Esophagus muscularis mucosa (tissue), 4 donors: ENCODE data around the gene DOCK7. TPM values are rescaled to one million over a fixed set of nuclear protein-coding genes. Genes with fewer than 3 reads are reported as not detected.

Experiments
- DNase-seq: peaks from one replicate; pipeline ENCODE4 v3.0.0-alpha.2; 2017; ENCODE audit errors: extremely low spot score
- H3K27ac ChIP-seq, 4 donors: fragments of 200-600 bp; sonication (generic); replicated peaks in 1 of 4; 1 replicate in 3 of 4; 2 replicates in 1 of 4; pipeline ENCODE4 v1.5.1; 2016 to 2019; ENCODE audit warnings: mild to moderate bottlenecking in 1 of 4
- H3K27me3 ChIP-seq, 4 donors: fragments of 200-600 bp; sonication (generic); one replicate each; pipeline versions ENCODE4 v1.5.1 to v1.6.0; 2016 to 2019
- H3K36me3 ChIP-seq, 4 donors: fragments of 200-600 bp; sonication (generic); one replicate each; pipeline ENCODE4 v1.5.1; 2016 to 2019
- H3K4me1 ChIP-seq, 4 donors: fragments of 200-600 bp; sonication (generic); one replicate each; pipeline ENCODE4 v1.5.1; 2016 to 2019
- H3K4me3 ChIP-seq, 4 donors: fragments of 200-600 bp; sonication (generic); 1 replicate in 2 of 4; 2 replicates in 2 of 4; pipeline ENCODE4 v1.5.1; 2016 to 2019; ENCODE audit warnings: mild to moderate bottlenecking in 4 of 4, moderate library complexity in 1 of 4
- H3K9me3 ChIP-seq, 4 donors: fragments of 200-600 bp; sonication (generic); 1 replicate in 3 of 4; 2 replicates in 1 of 4; pipeline ENCODE4 v1.5.1; 2016 to 2019
- CTCF ChIP-seq, 3 experiments: fragments of 200-600 bp in 2 of 3; fragments of 450-650 bp in 1 of 3; sonication (generic) in 2 of 3; IDR thresholded peaks; one replicate each; pipeline ENCODE4 v1.5.1; 2017 to 2019; ENCODE audit warnings: antibody characterized with exemption in 3 of 3, mild to moderate bottlenecking in 2 of 3, moderate library complexity in 1 of 3
- EP300 ChIP-seq: sonication (generic); formaldehyde crosslinking; IDR thresholded peaks from one replicate; pipeline ENCODE4 v1.6.1; 2017; ENCODE audit warnings: antibody characterized with exemption
- POLR2A ChIP-seq: fragments of 450-650 bp; IDR thresholded peaks from one replicate; pipeline ENCODE4 v1.6.1; 2017; ENCODE audit warnings: antibody characterized with exemption, moderate library complexity, mild to moderate bottlenecking, low read depth
- POLR2AphosphoS5 ChIP-seq, 2 donors: sonication (generic); formaldehyde crosslinking; IDR thresholded peaks; one replicate each; pipeline ENCODE4 v1.6.1; 2017; ENCODE audit warnings: antibody characterized with exemption in 2 of 2
- WGBS: methylation state at CpG from one replicate; pipeline ENCODE4 v1.1.5; 2018; 5-methylcytosine and 5-hydroxymethylcytosine counted together
- intact Hi-C: fragments of 100-400 bp; cut with DNase I; formaldehyde crosslinking; loops from one replicate; pipeline ENCODE4 v1.15.1; 2023
- total RNA-seq, 4 donors: library from RNA; depleted of rRNA; stranded (reverse); fragments of >200 nt; gene quantifications; one replicate each; pipeline versions ENCODE4 v1.1.0 to v1.2.1, GENCODE V29; 2016

Gene DOCK7
- total RNA-seq, 4 donors from 2014 or later = 27.7 to 66.7 (median 30.5) TPM

- no peak for DNase-seq
- no peaks in the 10 kb centered on the region for H3K9me3 ChIP-seq
- H3K27me3 ChIP-seq = no peaks in the 10 kb centered on the region
- H3K27ac ChIP-seq = no peak overlapping the region
- H3K36me3 ChIP-seq = peaks cover 0 to 30% (median 7%) of the 10 kb centered on the region in 4 donors
- intact Hi-C loops = no loop called here
- 92% methylated on average over 2 of the region's 2 CpGs for WGBS
- TF ChIP-seq EP300 (no peak), CTCF (IDR thresholded peaks at IDR 0.05) (no peak), POLR2AphosphoS5 (IDR thresholded peaks at IDR 0.05) (no peak), POLR2A (no peak)
- H3K4me3 ChIP-seq = no peak overlapping the region
- no peaks in the 10 kb centered on the region for H3K4me1 ChIP-seq
Observed at GRCh38 chr1:62544570-62544969, 143.6 kb downstream of the DOCK7 start.

- no peak for DNase-seq
- TF ChIP-seq POLR2AphosphoS5 (IDR thresholded peaks at IDR 0.05) (no peak), CTCF (IDR thresholded peaks at IDR 0.05) (no peak), EP300 (no peak), POLR2A (no peak)
- Histone ChIP-seq H3K36me3 (peaks cover 4 to 64% (median 23%) of the 10 kb centered on the region in 4 donors), H3K27me3 (no peaks in the 10 kb centered on the region), H3K9me3 (no peaks in the 10 kb centered on the region), H3K27ac (no peak overlapping the region), H3K4me3 (no peak overlapping the region), H3K4me1 (no peaks in the 10 kb centered on the region)
- intact Hi-C loops = no loop called here
- WGBS = 81% methylated on average over 2 of the region's 2 CpGs
Observed at GRCh38 chr1:62541048-62541447, 147.1 kb downstream of the DOCK7 start.

- intact Hi-C loops = no loop called here
- H3K9me3 ChIP-seq = no peaks in the 10 kb centered on the region
- no peaks in the 10 kb centered on the region for H3K4me1 ChIP-seq
- no peak for DNase-seq
- no peak overlapping the region for H3K4me3 ChIP-seq
- H3K27me3 ChIP-seq = no peaks in the 10 kb centered on the region
- TF ChIP-seq EP300 = no peak
- TF ChIP-seq POLR2AphosphoS5 (IDR thresholded peaks at IDR 0.05) = no peak
- no peak for TF ChIP-seq CTCF (IDR thresholded peaks at IDR 0.05)
- TF ChIP-seq POLR2A = no peak
- peaks cover 4 to 83% (median 29%) of the 10 kb centered on the region in 4 donors for H3K36me3 ChIP-seq
- WGBS = 78% methylated on average over 2 of the region's 2 CpGs
- H3K27ac ChIP-seq = no peak overlapping the region
Observed at GRCh38 chr1:62539028-62539447, 149.1 kb downstream of the DOCK7 start.

GRCh38 chr1:62536865-62537264, 151.3 kb downstream of the DOCK7 start:
- intact Hi-C loops = no loop called here
- Histone ChIP-seq H3K9me3 (no peaks in the 10 kb centered on the region), H3K4me1 (no peaks in the 10 kb centered on the region), H3K27me3 (no peaks in the 10 kb centered on the region), H3K36me3 (peaks cover 0 to 88% (median 34%) of the 10 kb centered on the region in 4 donors), H3K4me3 (no peak overlapping the region), H3K27ac (no peak overlapping the region)
- no peak for DNase-seq
- TF ChIP-seq POLR2A = no peak
- TF ChIP-seq EP300 = no peak
- TF ChIP-seq CTCF (IDR thresholded peaks at IDR 0.05) = no peak
- no peak for TF ChIP-seq POLR2AphosphoS5 (IDR thresholded peaks at IDR 0.05)

- no peaks in the 10 kb centered on the region for H3K9me3 ChIP-seq
- intact Hi-C loops = loop anchor here (5.0 kb wide), 1 partner anchor 217 kb away; no protein-coding TSS in a partner anchor
- no peaks in the 10 kb centered on the region for H3K4me1 ChIP-seq
- WGBS = 74% methylated on average over 6 of the region's 6 CpGs
- H3K36me3 ChIP-seq = peaks cover 0 to 60% (median 18%) of the 10 kb centered on the region in 4 donors
- H3K27ac ChIP-seq = no peak overlapping the region
- TF ChIP-seq EP300 (no peak), CTCF (IDR thresholded peaks at IDR 0.05) (peak; percentile 41 to 57 (median 41))
- DNase-seq = no peak
- H3K4me3 ChIP-seq = no peak overlapping the region
- H3K27me3 ChIP-seq = no peaks in the 10 kb centered on the region
Observed at GRCh38 chr1:62530516-62531154, 157.6 kb downstream of the DOCK7 start.
